ENCODE results near the gene ITGA3.

ITGA3 gene

DNA sequence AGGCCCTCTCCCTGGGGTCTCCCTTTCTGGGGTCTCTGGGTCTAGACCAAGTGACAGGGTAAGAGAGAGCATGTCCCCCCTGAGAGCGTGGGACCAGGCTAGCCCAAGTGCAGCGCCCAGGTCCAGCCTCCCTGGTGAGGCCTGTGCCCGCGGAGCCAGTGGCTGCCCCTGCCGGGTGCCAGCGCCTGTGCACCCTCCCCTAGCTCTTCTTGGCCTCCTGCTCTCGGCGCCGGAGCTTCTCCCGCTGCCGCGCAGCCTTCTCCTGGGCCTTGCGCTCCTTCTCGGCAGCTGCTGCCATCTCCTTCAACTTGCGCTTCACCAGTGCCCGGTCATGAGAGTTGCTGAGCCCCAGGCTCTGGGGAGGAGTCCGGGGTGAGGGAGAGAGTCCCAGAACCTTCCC lies 56.8 kb downstream of the ITGA3 start:
- DNase-seq: no peak

- no peak for DNase-seq
Observed at GRCh38 chr17:50113624-50114320, 57.9 kb downstream of the ITGA3 start.

GRCh38 chr17:50114401-50114800 lies 58.5 kb downstream of the ITGA3 start:
- no peak for DNase-seq

GRCh38 chr17:50114849-50115357 lies 59.0 kb downstream of the ITGA3 start:
- DNase-seq: peak in 2 of 3 experiments; percentile 10 to 38

DNA sequence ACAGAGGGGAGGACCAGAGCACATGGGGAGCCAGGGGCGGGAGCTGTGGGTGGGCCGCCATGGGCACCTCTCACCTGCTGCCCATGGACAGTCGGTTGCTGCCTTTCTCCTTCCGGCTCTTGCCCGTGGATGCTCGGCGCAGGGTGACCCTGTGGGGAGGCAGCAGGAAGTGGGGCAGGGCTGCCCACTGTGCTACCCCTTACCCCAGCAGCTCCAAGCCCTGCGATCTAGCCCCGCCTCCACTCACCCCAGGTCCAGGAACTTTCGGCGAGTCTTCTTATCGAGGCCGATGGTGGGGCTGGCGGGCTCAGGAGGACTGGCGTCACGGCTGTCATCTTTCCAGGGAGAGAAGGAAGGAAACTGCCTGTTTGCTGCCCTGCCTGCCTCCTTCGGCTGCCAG lies 59.8 kb downstream of the ITGA3 start:
- no peak for DNase-seq

DNA sequence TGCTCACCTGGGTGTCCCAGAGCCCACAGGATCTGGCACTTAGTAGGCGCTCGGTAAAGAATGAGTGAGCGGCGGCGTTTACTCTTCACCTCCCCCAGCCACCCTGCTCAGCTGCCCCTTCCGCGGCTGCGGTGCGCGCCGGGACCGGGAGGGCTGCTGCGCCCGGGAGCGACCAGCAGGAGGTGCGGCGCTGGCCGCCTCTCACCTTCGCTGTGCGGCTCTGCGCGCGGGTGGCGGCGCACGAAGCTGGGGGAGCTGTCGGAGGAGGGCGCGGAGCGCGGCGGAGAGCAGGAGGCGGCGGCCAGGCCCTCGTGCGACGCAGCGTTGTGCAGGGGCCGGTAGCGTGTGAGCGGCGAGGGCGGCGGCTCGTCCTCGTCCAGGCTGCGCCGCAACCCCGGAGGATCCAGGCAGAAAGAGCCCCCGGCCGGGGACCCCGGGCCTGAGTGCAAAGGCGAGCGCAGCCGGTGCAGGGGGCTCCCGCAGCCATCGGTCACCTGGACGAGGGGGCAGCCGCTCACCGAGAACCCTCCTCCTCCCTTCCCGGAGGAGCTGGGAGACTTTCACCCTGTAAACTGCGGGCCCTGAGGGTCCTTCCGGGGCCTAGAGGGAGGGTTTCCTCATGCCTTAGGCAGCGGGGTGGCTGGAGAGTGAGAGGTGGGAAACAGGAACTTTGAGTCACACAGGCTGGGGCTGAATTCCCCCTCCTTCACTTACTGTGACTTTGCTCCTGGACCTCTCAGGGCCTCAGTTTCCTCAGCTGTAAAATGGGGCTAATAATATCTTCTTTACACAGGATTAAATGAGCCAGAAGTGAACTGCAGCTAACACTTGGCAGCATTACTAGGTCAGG lies 61.5 kb downstream of the ITGA3 start:
- peak in 1 of 3 experiments; percentile 27 for DNase-seq

GRCh38 chr17:50118076-50118827 lies 62.3 kb downstream of the ITGA3 start:
- no peak for DNase-seq

GRCh38 chr17:50118828-50119218 lies 62.9 kb downstream of the ITGA3 start:
- no peak for DNase-seq

DNA sequence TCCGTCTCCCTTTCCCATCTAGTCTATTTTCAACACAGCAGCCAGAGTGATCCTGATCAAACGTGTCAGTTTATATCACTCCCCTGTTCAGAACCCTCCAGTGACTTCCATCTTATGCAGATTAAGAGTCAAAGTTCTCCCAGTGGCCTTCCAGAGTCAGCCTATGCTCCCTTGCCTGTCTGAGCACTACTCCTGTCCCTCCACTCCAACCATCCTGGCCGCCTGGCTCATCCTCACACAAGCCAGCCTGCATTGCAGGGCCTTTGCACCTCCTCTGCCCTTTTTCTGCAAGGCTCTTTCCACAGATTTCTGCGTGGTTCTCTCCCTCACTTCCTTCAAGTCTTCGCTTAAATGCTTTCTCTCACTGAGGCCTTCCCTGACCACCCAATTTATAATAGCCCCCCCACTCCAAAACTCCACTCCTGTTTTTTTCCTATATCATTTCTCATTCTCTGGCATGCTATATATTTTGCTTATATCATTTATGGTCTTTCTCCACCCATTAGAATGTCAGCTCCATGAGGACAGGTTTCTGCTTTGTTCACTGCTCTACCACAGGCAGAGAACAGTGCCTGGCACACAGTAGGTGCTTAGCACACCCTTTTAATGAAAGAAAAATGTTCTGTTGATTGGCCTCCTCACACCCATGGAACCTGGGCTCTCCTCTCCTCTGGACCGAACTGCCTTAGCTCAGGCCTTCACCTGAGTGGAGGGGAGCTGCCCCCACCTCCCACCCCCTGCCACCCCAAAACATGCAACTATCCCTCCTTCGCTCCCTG lies 64.8 kb downstream of the ITGA3 start:
- DNase-seq: no peak

DNA sequence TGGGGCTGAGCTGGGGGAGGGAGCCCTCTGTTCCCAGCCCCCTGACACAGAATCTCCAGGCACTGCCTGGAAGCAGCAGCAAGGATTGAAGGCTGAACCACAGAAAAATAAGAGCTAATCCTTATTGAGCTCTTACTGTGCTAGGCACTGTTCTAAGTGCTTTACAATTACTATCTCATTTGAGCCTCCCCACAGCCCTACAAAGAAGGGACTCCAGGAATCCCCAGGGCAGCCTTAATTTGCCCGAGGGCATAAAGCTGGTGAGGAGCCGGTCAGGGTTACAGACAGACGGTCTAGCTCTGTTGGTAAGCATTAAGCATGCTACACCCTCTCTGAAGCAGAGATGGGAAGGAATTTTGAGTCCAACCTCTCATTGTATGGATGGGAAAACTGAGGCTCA lies 67.0 kb downstream of the ITGA3 start:
- peak in 1 of 3 experiments; percentile 23 for DNase-seq

DNA sequence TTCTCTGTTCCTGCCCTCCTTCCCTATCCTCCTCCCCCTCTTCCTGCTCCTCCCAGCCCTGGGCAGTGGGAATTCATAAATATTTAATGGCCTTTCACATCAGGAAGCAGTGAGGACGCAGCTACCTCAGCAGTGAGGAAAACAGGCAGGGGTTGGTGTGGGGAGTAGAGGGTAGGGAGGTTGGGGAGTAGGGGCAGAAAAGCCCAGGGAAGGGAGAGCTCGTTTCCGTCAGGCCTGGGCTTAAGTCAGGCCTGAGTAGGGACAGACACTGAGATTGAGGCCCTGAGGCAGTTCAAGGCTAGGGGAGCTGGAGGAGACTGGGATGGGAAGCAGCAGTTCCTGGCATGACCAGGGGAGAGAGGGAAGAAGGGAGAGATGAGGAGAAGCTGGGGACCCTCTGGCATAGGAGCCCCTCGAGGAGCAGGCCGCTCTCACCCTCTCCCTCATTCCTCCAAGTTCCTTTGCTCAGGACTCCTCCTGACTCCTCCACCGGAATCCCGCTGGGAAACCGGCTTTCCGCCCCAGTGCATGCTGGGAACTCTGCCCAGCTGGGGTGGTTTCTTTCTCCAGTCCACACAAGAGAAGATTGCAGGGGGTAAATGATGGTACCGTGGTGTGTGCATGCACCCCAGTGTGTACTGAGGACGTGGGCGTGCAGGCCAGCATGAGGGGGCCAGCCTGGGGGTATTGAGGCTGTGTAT lies 67.9 kb downstream of the ITGA3 start:
- DNase-seq: peak; percentile 38 to 40 (median 38)

GRCh38 chr17:50125420-50125997 lies 69.6 kb downstream of the ITGA3 start:
- no peak for DNase-seq

DNA sequence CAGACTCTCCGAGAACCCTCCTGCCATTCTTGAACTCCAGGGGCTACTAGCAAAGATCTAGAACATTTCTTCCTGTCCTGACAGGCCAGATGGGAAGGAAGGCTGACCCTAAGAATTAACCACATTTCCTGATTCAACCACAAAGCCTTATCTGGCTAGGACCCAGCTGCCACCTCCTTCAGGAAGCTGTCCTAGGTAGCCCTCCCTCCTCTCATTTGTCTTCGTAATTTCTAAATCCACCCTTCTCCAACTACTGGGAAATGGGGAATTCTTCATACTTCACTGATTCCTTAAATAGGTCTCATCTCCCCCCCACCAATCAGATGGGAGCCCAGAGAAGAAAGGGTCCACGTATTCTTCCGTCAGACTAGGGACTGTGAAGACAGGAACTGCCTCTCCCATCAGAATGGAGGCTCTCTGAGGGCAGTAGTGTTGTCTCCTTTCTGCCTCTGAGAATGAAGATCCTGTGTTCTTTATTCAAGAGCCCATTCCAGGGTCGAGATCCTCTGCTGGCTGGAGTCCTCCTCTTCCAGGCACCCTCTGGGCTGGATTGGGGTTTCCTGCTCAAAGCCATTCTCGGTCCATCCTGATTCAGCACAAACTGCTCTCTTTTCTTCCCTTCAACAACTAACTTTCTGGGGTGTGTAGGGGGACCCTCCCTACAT lies 71.9 kb downstream of the ITGA3 start:
- no peak for DNase-seq

DNA sequence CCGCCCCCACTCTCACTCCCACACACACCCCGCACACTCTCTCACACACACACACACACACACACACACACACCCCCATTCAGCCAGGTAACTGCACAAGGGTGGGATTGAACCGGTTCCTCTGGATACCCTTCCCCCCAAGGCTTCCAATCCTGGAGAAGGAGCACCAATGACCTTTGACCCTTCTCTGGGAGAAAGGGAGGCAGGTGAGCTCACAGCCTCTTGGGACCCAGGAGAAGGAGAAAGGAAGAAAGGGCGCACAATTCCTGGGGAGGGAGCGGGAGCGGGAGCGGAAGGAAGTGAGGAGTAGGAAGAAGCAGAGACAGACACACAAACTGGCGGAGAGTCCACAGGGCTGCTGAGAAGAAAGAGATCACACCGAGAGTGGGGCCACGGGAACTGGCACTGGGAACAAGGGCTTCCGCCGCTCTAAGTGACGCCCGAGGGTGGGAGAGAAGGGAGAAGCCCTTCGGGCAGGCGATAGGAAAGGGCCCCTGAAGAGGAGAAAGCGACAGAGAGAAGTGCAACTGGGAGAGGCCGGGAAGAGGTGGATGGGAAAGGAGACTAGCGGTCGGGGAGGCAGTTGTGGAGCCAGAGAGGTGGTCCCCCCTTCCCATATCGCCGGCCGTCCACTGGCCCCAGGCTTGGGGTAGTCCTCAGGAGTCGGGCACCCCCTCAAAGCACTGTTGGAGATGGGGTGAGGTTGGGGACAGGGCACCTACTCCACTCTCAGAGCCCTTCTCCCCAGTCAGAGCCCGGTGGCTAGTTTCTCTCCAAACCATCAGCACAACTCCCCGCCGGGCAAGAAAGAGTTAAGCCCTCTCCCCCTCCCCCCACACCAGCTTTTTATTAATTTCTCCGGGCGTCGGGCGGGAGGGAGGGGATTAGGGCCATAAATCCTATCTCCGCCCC lies 72.8 kb downstream of the ITGA3 start:
- DNase-seq: peak in 1 of 3 experiments; percentile 33

GRCh38 chr17:50129353-50129727 lies 73.4 kb downstream of the ITGA3 start:
- peak in 2 of 3 experiments; percentile 54 to 59 for DNase-seq

DNA sequence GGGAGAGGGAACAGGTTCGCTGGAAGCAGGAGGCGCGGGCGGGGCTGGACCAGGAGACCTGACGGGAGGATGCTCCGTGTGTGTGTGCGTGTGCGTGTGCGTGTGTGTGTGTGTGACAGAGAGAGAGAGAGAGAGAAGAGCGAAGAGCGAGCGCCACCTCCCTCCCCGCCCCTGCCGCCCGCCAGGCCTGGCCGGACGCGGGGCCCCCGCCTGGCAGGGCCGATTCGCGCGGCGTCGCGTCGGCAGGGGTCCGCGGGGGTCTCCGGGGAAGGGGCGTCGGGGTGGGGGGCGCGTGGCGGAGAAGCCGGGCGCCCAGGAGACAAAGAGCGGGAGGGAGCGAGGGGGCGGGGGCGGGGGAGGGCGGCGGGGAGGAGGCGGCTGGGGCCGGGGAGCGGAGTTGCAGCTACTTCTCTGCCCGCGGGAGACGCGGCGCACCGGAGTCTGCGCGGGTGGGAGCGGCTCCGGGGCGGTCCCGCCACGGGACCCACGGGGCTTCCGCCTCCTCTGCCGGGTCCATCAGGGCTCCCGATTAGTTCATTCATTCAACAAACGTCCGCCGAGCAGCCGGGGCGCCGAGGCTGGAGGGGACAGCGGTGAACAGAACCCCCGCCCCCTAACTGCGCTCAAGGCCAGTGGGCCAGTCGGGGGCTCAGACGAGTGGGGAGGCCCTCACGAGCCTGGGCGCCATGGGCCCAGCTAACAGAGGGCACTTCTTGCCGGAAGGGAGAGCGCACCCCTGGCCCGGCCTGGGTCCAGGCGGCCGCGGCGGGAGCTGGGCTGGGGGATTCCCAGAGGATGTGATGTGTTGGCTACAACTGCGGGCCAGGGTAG lies 74.0 kb downstream of the ITGA3 start, which contains the start of gene SAMD14:
Gene SAMD14 (minus strand): TSS at position 433 of the 831 bp plus-strand sequence. CDS start 5,201 bp downstream, outside the sequence.
- peak in 2 of 3 experiments; percentile 68 to 70 for DNase-seq

DNA sequence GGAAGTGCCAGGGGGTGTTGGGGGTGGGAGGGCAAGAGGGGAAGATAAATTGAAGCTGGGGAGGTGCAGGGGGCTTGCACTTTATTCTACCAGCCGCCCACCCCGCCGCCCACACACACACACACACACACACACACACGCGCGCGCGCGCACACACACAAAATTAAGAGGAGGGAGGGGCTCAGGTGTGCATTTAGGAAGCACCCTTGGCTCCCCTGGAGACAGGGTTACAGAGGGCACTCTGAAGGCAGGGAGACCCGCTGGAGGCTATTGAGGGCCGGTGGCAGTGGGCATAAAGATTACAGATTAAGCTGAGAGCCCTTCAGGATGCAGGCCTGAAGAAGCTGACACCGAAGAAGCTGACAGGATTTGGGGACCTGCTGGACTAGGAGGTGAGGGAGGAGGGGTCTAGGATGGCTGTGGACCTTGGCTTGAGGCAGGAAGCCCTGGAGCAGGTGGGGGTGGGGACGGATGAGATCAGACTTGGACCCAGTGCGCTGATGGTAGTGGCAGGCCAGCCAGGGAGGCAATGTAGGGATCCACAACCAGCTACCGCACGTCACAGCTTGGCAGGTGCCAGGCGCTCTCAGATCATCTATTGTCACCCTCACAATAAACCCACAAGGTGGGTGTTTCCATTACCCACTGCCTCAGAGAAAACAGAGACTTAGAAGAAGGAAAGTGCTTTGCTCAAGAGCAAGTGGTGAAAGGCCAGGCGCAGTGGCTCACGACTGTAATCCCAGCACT lies 74.8 kb downstream of the ITGA3 start:
- DNase-seq: peak in 2 of 3 experiments; percentile 59 to 70
